Osteocyte (in vitro differentiated cells): ENCODE measurements around the gene PKD2L2. TPM values are rescaled to one million over a fixed set of nuclear protein-coding genes. Genes with fewer than 3 reads are reported as not detected.
"Not testable (repeated sequence)": the region's sequence is repeated elsewhere in the genome, so short reads cannot be mapped to it uniquely, and the experiment has no call there.

ENCODE experiments used
- DNase-seq: peaks from one replicate; pipeline ENCODE4 v3.0.0; 2021; ENCODE audit warnings: mixed read lengths; ENCODE audit not compliant: unreplicated experiment; ENCODE audit errors: extremely low spot score
- H3K27ac Mint-ChIP-seq: one replicate; pipeline ENCODE4 v1.8.0; 2021; ENCODE audit warnings: mild to moderate bottlenecking, mixed read lengths; ENCODE audit not compliant: unreplicated experiment
- H3K27me3 Mint-ChIP-seq: one replicate; pipeline ENCODE4 v1.8.0; 2021; ENCODE audit warnings: mixed read lengths; ENCODE audit not compliant: unreplicated experiment
- H3K36me3 Mint-ChIP-seq: one replicate; pipeline ENCODE4 v1.8.0; 2021; ENCODE audit warnings: mixed read lengths; ENCODE audit not compliant: unreplicated experiment
- H3K4me1 Mint-ChIP-seq: one replicate; pipeline ENCODE4 v1.8.0; 2021; ENCODE audit warnings: mixed read lengths; ENCODE audit not compliant: unreplicated experiment
- H3K4me3 Mint-ChIP-seq: one replicate; pipeline ENCODE4 v1.8.0; 2021; ENCODE audit warnings: mild to moderate bottlenecking, moderate library complexity, mixed read lengths; ENCODE audit not compliant: unreplicated experiment
- H3K9me3 Mint-ChIP-seq: one replicate; pipeline ENCODE4 v1.8.0; 2021; ENCODE audit warnings: mixed read lengths; ENCODE audit not compliant: unreplicated experiment
- total RNA-seq: library from RNA; stranded (reverse); gene quantifications from 2 replicates; pipeline ENCODE4 v1.2.1, GENCODE V29; 2021
- TF ChIP-seq, protein P1 (sequence below): fragments of 200-600 bp; sonication (generic); IDR thresholded peaks from 2 replicates; pipeline ENCODE4 v1.5.0; 2021; ENCODE audit warnings: antibody characterized with exemption, mild to moderate bottlenecking, moderate library complexity

PKD2L2 gene
- total RNA-seq, 1 donor from 2014 or later, result not detected

DNA sequence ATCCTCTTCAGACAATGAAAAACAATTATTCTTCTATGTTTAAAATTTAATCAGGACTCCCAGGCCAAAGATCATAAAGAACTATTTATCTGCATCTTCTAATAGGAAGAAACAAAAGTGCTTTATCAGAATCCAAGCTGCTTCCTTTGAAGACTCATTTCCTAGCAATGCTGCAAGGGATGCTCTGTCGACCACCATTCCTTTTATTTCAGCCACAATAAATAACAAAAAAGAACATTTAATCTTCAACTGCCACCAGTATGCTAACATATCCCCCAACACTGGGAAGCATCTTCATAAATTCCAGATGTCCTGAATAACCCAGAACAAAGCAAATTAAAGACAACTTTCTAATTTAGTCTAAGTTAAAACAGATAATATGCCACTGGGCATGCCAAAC is 68.7 kb downstream of the PKD2L2 start:
- TF ChIP-seq, protein P1, sequence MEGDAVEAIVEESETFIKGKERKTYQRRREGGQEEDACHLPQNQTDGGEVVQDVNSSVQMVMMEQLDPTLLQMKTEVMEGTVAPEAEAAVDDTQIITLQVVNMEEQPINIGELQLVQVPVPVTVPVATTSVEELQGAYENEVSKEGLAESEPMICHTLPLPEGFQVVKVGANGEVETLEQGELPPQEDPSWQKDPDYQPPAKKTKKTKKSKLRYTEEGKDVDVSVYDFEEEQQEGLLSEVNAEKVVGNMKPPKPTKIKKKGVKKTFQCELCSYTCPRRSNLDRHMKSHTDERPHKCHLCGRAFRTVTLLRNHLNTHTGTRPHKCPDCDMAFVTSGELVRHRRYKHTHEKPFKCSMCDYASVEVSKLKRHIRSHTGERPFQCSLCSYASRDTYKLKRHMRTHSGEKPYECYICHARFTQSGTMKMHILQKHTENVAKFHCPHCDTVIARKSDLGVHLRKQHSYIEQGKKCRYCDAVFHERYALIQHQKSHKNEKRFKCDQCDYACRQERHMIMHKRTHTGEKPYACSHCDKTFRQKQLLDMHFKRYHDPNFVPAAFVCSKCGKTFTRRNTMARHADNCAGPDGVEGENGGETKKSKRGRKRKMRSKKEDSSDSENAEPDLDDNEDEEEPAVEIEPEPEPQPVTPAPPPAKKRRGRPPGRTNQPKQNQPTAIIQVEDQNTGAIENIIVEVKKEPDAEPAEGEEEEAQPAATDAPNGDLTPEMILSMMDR, result no peak
- no peaks in the 10 kb centered on the region for H3K27me3 Mint-ChIP-seq
- peaks cover 26% of the 10 kb centered on the region for H3K36me3 Mint-ChIP-seq
- no peak overlapping the region for H3K27ac Mint-ChIP-seq
- DNase-seq, result no peak
- no peak overlapping the region for H3K4me3 Mint-ChIP-seq
- H3K9me3 Mint-ChIP-seq, result no peaks in the 10 kb centered on the region
- peaks cover 16% of the 10 kb centered on the region for H3K4me1 Mint-ChIP-seq

DNA sequence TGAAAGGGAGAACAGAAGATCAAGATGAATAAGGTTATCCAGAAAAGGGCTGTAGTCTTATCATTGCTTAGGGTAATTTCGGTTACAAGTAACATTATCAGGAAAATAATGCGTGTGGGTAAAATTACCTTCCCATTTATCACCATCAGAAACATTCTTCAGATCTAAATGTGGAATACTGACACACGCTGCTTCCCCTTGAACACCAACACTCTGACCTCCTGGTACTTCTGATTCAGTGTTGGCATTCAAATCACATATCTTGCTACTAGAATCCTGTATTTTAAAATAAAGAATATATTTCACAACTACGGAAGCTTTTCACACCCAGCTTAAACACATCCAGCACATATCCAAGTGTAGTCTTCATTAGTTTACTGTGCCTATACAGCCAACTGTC is 70.2 kb downstream of the PKD2L2 start:
- H3K4me1 Mint-ChIP-seq, result peaks cover 5% of the 10 kb centered on the region
- H3K4me3 Mint-ChIP-seq, result no peak overlapping the region
- peaks cover 20% of the 10 kb centered on the region for H3K36me3 Mint-ChIP-seq
- TF ChIP-seq, protein P1, result no peak
- H3K9me3 Mint-ChIP-seq, result no peaks in the 10 kb centered on the region
- H3K27me3 Mint-ChIP-seq, result no peaks in the 10 kb centered on the region
- DNase-seq, result no peak
- H3K27ac Mint-ChIP-seq, result no peak overlapping the region

- no peak for DNase-seq
- Mint-ChIP-seq H3K27ac (no peak overlapping the region), H3K9me3 (no peaks in the 10 kb centered on the region), H3K4me3 (no peak overlapping the region), H3K27me3 (no peaks in the 10 kb centered on the region), H3K4me1 (peaks cover 2% of the 10 kb centered on the region), H3K36me3 (peaks cover 20% of the 10 kb centered on the region)
- TF ChIP-seq, protein P1, result no peak
Measured at GRCh38 chr5:137960141-137960540, 70.9 kb downstream of the PKD2L2 start.

- Mint-ChIP-seq H3K27ac (peak overlapping the region; percentile 43), H3K27me3 (no peaks in the 10 kb centered on the region), H3K4me3 (no peak overlapping the region), H3K9me3 (no peaks in the 10 kb centered on the region), H3K36me3 (peaks cover 24% of the 10 kb centered on the region), H3K4me1 (peaks cover 2% of the 10 kb centered on the region)
- TF ChIP-seq, protein P1, result no peak
- no peak for DNase-seq
Measured at GRCh38 chr5:137960819-137961218, 71.6 kb downstream of the PKD2L2 start.

DNA sequence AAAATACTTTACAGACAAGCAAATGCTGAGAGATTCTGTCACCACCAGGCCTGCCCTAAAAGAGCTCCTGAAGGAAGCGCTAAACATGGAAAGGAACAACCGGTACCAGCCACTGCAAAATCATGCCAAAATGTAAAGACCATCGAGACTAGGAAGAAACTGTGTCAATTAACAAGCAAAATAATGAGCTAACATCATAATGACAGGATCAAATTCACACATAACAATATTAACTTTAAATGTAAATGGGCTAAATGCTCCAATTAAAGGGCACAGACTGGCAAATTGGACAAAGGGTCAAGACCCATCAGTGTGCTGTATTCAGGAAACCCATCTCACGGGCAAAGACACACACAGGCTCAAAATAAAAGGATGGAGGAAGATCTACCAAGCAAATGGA is 81.1 kb downstream of the PKD2L2 start:
- not testable (repeated sequence) for H3K4me1 Mint-ChIP-seq, H3K9me3 Mint-ChIP-seq, H3K4me3 Mint-ChIP-seq, DNase-seq, H3K27me3 Mint-ChIP-seq, H3K27ac Mint-ChIP-seq
- peaks cover 41% of the 10 kb centered on the region for H3K36me3 Mint-ChIP-seq

- TF ChIP-seq, protein P1, result no peak
- H3K27me3 Mint-ChIP-seq, result no peaks in the 10 kb centered on the region
- no peak for DNase-seq
- no peak overlapping the region for H3K27ac Mint-ChIP-seq
- no peaks in the 10 kb centered on the region for H3K9me3 Mint-ChIP-seq
- no peak overlapping the region for H3K4me3 Mint-ChIP-seq
- H3K36me3 Mint-ChIP-seq, result peaks cover 42% of the 10 kb centered on the region
- H3K4me1 Mint-ChIP-seq, result no peaks in the 10 kb centered on the region
Measured at GRCh38 chr5:137975208-137975607, 86.0 kb downstream of the PKD2L2 start.
